Measurements from ENCODE around the gene CNNM3.
"Not testable (repeated sequence)": the region's sequence is repeated elsewhere in the genome, so short reads cannot be mapped to it uniquely, and the experiment has no call there.

The CNNM3 gene

GRCh38 chr2:96842600-96842999, 26.5 kb downstream of the CNNM3 start:
- no peak for DNase-seq

GRCh38 chr2:96843538-96844268, 27.6 kb downstream of the CNNM3 start, which contains the start of gene ANKRD23:
Gene ANKRD23 (minus strand): TSS chr2:96844021. CDS start chr2:96843992, 29 bp downstream.
- no peak for DNase-seq

GRCh38 chr2:96844405-96844808, 28.3 kb downstream of the CNNM3 start:
- no peak for DNase-seq

GRCh38 chr2:96846825-96847224, 30.8 kb downstream of the CNNM3 start:
- DNase-seq, result no peak

- no peak for DNase-seq
These were observed 31.5 kb downstream of the CNNM3 start for GRCh38 chr2:96847586-96847985.

GRCh38 chr2:96848264-96848663, 32.2 kb downstream of the CNNM3 start:
- DNase-seq, result no peak

GRCh38 chr2:96852667-96853066, 36.6 kb downstream of the CNNM3 start:
- no peak for DNase-seq

- no peak for DNase-seq
These were observed 37.3 kb downstream of the CNNM3 start for GRCh38 chr2:96853321-96853720.

GRCh38 chr2:96856776-96857666, 41.0 kb downstream of the CNNM3 start:
- no peak for DNase-seq

- peak; percentile 98 for DNase-seq
These were observed 41.8 kb downstream of the CNNM3 start, which contains the start of gene ANKRD39 for GRCh38 chr2:96857667-96858372. Gene ANKRD39 (minus strand): TSS chr2:96858016. CDS start chr2:96857987, 29 bp downstream.

- DNase-seq, result no peak
These were observed 43.1 kb downstream of the CNNM3 start for GRCh38 chr2:96859099-96859649.

- no peak for DNase-seq
These were observed 43.6 kb downstream of the CNNM3 start for GRCh38 chr2:96859681-96860064.

GRCh38 chr2:96860065-96861029, 44.3 kb downstream of the CNNM3 start:
- no peak for DNase-seq

GRCh38 chr2:96861074-96861473, 45.0 kb downstream of the CNNM3 start:
- no peak for DNase-seq

- not testable (repeated sequence) for DNase-seq
These were observed 47.0 kb downstream of the CNNM3 start for GRCh38 chr2:96863056-96863455.

- no peak for DNase-seq
These were observed 47.7 kb downstream of the CNNM3 start for GRCh38 chr2:96863575-96864342.

GRCh38 chr2:96864343-96865091, 48.4 kb downstream of the CNNM3 start:
- no peak for DNase-seq

- no peak for DNase-seq
These were observed 49.6 kb downstream of the CNNM3 start for GRCh38 chr2:96865654-96866053.

GRCh38 chr2:96866149-96866548, 50.1 kb downstream of the CNNM3 start:
- DNase-seq, result no peak

GRCh38 chr2:96866586-96866985, 50.5 kb downstream of the CNNM3 start:
- DNase-seq, result no peak

Measured in NCI-H1694 (cell line).